ENCODE results near the gene JAG2.

DNA sequence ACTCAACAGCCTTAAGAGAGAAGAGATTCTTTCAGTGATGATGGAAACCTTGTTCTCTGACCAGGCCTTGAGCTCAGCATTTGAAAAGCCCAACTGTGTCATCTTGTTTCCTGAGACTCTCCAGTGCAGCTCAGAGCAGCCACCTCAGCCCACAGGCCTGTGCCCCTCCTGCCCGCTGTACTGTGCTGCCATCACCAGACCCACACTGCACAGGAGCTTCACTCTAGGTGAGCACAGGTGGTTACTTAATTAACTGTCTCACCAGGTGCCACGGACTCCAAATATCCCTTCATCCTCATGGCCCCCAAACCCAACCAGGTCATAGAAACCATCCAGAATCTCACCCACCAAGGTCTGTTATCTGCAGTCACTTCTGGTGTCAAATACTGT is 51.3 kb downstream of the JAG2 start:
- TF ChIP-seq, protein P1, sequence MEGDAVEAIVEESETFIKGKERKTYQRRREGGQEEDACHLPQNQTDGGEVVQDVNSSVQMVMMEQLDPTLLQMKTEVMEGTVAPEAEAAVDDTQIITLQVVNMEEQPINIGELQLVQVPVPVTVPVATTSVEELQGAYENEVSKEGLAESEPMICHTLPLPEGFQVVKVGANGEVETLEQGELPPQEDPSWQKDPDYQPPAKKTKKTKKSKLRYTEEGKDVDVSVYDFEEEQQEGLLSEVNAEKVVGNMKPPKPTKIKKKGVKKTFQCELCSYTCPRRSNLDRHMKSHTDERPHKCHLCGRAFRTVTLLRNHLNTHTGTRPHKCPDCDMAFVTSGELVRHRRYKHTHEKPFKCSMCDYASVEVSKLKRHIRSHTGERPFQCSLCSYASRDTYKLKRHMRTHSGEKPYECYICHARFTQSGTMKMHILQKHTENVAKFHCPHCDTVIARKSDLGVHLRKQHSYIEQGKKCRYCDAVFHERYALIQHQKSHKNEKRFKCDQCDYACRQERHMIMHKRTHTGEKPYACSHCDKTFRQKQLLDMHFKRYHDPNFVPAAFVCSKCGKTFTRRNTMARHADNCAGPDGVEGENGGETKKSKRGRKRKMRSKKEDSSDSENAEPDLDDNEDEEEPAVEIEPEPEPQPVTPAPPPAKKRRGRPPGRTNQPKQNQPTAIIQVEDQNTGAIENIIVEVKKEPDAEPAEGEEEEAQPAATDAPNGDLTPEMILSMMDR (IDR thresholded peaks at IDR 0.05; ENCODE audit: insufficient read depth, low read length, poor library complexity, severe bottlenecking) = no peak
- TF ChIP-seq EZH2phosphoT487 (conservative IDR thresholded peaks at IDR 0.05; ENCODE audit: low read length) = no peak
